ENCODE results near the gene HERC6. TPM values are rescaled to one million over a fixed set of nuclear protein-coding genes. Genes with fewer than 3 reads are reported as not detected.

Gene HERC6
- polyA plus RNA-seq, 1 of the 3 experiments (the other 2 are of a cell fraction), result 1.7 TPM

DNA sequence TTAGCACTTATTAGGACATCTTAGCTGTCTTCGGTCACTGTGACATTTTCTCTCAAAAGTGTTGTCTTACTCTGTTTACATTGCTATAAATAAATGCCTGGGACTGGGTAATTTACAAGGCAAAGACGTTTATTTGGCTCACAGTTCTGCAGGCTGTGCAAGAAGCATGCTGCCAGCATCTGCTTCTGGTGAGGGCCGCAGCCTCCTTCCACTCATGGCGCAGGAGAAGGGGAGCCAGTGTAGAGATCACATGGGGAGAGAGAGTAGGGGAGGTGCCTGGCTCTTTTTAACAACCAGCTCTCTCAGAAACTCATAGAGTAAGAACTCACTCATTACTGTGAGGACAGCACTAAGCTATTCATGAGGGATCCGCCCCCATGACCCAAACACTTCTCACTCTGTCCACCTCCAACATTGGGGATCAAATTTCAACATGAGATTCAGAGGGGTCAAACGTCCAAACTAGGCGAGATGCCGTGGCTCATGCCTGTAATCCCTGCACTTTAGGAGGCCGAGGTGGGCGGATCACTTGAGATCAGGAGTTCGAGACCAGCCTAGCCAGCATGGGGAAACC is 43.5 kb upstream of the HERC6 start:
- no peaks in the 10 kb centered on the region for H4K20me1 ChIP-seq (ENCODE audit: insufficient read depth)
- H3K36me3 ChIP-seq (replicated peaks in 1 of 2; ENCODE audit: control insufficient read depth in 1 of 2, insufficient read depth in 2 of 2, low read length in 1 of 2), result no peaks in the 10 kb centered on the region
- POLR2A ChIA-PET, result no interaction called here
- TF ChIP-seq EZH2phosphoT487 (IDR thresholded peaks at IDR 0.05; ENCODE audit: borderline replicate concordance, low read depth) (no peak), RFX5 (IDR thresholded peaks at IDR 0.05; ENCODE audit: low read length) (no peak), TEAD4 (IDR thresholded peaks at IDR 0.05; ENCODE audit: borderline replicate concordance, insufficient read depth) (no peak), FOSL2 (IDR thresholded peaks at IDR 0.05; ENCODE audit: borderline replicate concordance, low read depth) (no peak), TCF12 (IDR thresholded peaks at IDR 0.05) (no peak), GATA2 (CRISPR knock-in tag; IDR thresholded peaks at IDR 0.05) (no peak), TAF1 (IDR thresholded peaks at IDR 0.05; ENCODE audit: borderline replicate concordance, low read depth, low read length) (no peak), GABPA (IDR thresholded peaks at IDR 0.05; ENCODE audit: low read depth) (no peak), PBX3 (IDR thresholded peaks at IDR 0.05) (no peak), RXRA (IDR thresholded peaks at IDR 0.05; ENCODE audit: borderline replicate concordance, low read depth) (no peak), RCOR1 (IDR thresholded peaks at IDR 0.05; ENCODE audit: low read length) (no peak), CHD2 (IDR thresholded peaks at IDR 0.05; ENCODE audit: low read length, partially characterized antibody) (no peak), JUND (IDR thresholded peaks at IDR 0.05) (no peak)
- TF ChIP-seq, protein P1, sequence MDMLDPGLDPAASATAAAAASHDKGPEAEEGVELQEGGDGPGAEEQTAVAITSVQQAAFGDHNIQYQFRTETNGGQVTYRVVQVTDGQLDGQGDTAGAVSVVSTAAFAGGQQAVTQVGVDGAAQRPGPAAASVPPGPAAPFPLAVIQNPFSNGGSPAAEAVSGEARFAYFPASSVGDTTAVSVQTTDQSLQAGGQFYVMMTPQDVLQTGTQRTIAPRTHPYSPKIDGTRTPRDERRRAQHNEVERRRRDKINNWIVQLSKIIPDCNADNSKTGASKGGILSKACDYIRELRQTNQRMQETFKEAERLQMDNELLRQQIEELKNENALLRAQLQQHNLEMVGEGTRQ (IDR thresholded peaks at IDR 0.05; ENCODE audit: borderline replicate concordance, low read depth, low read length), result no peak
- TF ChIP-seq, protein P2, sequence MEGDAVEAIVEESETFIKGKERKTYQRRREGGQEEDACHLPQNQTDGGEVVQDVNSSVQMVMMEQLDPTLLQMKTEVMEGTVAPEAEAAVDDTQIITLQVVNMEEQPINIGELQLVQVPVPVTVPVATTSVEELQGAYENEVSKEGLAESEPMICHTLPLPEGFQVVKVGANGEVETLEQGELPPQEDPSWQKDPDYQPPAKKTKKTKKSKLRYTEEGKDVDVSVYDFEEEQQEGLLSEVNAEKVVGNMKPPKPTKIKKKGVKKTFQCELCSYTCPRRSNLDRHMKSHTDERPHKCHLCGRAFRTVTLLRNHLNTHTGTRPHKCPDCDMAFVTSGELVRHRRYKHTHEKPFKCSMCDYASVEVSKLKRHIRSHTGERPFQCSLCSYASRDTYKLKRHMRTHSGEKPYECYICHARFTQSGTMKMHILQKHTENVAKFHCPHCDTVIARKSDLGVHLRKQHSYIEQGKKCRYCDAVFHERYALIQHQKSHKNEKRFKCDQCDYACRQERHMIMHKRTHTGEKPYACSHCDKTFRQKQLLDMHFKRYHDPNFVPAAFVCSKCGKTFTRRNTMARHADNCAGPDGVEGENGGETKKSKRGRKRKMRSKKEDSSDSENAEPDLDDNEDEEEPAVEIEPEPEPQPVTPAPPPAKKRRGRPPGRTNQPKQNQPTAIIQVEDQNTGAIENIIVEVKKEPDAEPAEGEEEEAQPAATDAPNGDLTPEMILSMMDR (IDR thresholded peaks at IDR 0.05), result no peak
- H3F3A ChIP-seq (replicated peaks; ENCODE audit: insufficient read depth), result no peaks in the 10 kb centered on the region
- no peak for DNase-seq
- H3K27ac ChIP-seq (ENCODE audit: low read depth in 2 of 2, low read length in 1 of 2), result no peak overlapping the region
- no peaks in the 10 kb centered on the region for H3K9me3 ChIP-seq
- CTCF ChIA-PET, result interaction anchor here (0.9 kb wide), 1 partner anchor 116 kb away, joined by 3 read pairs; no protein-coding TSS in a partner anchor
- no peaks in the 10 kb centered on the region for H3K4me1 ChIP-seq (ENCODE audit: control insufficient read depth in 1 of 2, insufficient read depth in 2 of 2, low read depth in 1 of 2, low read length in 1 of 2)
- 64% methylated on average over 11 of the region's 11 CpGs for WGBS (ENCODE audit: low lambda C conversion rate)
- no peaks in the 10 kb centered on the region for H3K79me2 ChIP-seq (ENCODE audit: insufficient read depth)
- no peaks in the 10 kb centered on the region for H3K9me2 ChIP-seq
- no peak overlapping the region for H3K4me2 ChIP-seq
- no peak overlapping the region for H3K4me3 ChIP-seq (ENCODE audit: low read depth in 2 of 2, low read length in 1 of 2)
- H2AFZ ChIP-seq (ENCODE audit: low read depth), result no peak overlapping the region
- H3K27me3 ChIP-seq (ENCODE audit: insufficient read depth), result no peaks in the 10 kb centered on the region
- H3K9ac ChIP-seq, result no peak overlapping the region
